IMR-90 (cell line): ENCODE data around the gene WARS2.

Source experiments
- BHLHE40 ChIP-seq: fragments of 150-350 bp; IDR thresholded peaks from 2 replicates; pipeline ENCODE4 v1.6.1; 2016; ENCODE audit warnings: mild to moderate bottlenecking, low read depth, low read length
- CEBPB ChIP-seq: IDR thresholded peaks from 2 replicates; pipeline ENCODE4 v1.6.1; 2012; ENCODE audit warnings: low read depth, low read length, improper control_type of control experiment
- CTCF ChIP-seq: conservative IDR thresholded peaks from 2 replicates; pipeline ENCODE4 v1.5.1; 2012; ENCODE audit warnings: mild to moderate bottlenecking, low read depth, low read length, improper control_type of control experiment
- MXI1 ChIP-seq: IDR thresholded peaks from 2 replicates; pipeline ENCODE4 v1.6.1; 2012; ENCODE audit warnings: low read depth, mild to moderate bottlenecking, low read length, moderate library complexity, borderline replicate concordance
- NFE2L2 ChIP-seq: fragments of 150-350 bp; IDR thresholded peaks from 2 replicates; pipeline ENCODE4 v1.6.1; 2016; ENCODE audit warnings: low read depth, mild to moderate bottlenecking, low read length
- POLR2A ChIP-seq: IDR thresholded peaks from 2 replicates; pipeline ENCODE4 v1.6.1; 2012; ENCODE audit warnings: mild to moderate bottlenecking, low read depth, low read length
- RAD21 ChIP-seq: IDR thresholded peaks from 2 replicates; pipeline ENCODE4 v1.6.1; 2012; ENCODE audit warnings: low read length, improper control_type of control experiment
- RFX5 ChIP-seq: IDR thresholded peaks from 2 replicates; pipeline ENCODE4 v1.8.0; 2012; ENCODE audit warnings: low read depth, mild to moderate bottlenecking, low read length, moderate library complexity

GRCh38 chr1:119027759-119028158 lies 112.7 kb downstream of the WARS2 start:
- TF ChIP-seq CTCF = no peak
- no peak for TF ChIP-seq POLR2A
- no peak for TF ChIP-seq RAD21
- TF ChIP-seq BHLHE40 = no peak
- TF ChIP-seq NFE2L2 = no peak
- no peak for TF ChIP-seq RFX5
- no peak for TF ChIP-seq MXI1
- no peak for TF ChIP-seq CEBPB
